Measurements from ENCODE around the gene GYPC. TPM values are rescaled to one million over a fixed set of nuclear protein-coding genes. Genes with fewer than 3 reads are reported as not detected.

The GYPC gene
- total RNA-seq, 4 donors from 2014 or later = 4.1 to 55.7 (median 12.6) TPM

DNA sequence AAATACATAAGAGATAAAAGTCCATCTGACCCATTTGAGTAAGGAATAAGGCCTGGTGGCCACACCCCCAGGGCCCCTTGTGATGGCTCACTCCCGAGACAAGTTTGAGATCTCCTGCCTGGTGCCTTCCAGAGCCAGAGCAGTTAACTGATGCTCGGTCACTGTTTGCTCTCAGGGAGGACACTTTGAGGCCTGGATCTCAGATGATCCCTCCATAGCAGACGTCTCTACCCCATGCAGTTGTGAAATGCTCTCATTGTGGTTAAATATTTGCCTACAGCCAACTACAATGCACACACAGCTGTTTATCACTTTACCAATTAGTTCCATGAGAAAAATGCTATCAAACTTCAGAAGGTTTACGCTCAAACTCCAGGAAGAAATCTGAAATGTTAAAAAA is 12.3 kb downstream of the GYPC start:
- WGBS, 2 donors = 60 to 72% methylated on average over 3 to 4 of the region's 4 CpGs
- H3K9me3 ChIP-seq = no peaks in the 10 kb centered on the region
- DNase-seq = no peak
- TF ChIP-seq, protein P1, sequence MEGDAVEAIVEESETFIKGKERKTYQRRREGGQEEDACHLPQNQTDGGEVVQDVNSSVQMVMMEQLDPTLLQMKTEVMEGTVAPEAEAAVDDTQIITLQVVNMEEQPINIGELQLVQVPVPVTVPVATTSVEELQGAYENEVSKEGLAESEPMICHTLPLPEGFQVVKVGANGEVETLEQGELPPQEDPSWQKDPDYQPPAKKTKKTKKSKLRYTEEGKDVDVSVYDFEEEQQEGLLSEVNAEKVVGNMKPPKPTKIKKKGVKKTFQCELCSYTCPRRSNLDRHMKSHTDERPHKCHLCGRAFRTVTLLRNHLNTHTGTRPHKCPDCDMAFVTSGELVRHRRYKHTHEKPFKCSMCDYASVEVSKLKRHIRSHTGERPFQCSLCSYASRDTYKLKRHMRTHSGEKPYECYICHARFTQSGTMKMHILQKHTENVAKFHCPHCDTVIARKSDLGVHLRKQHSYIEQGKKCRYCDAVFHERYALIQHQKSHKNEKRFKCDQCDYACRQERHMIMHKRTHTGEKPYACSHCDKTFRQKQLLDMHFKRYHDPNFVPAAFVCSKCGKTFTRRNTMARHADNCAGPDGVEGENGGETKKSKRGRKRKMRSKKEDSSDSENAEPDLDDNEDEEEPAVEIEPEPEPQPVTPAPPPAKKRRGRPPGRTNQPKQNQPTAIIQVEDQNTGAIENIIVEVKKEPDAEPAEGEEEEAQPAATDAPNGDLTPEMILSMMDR (IDR thresholded peaks at IDR 0.05) = no peak
- no peak for TF ChIP-seq POLR2A (IDR thresholded peaks at IDR 0.05)
- peaks cover 7 to 56% (median 32%) of the 10 kb centered on the region in 3 donors for H3K4me1 ChIP-seq
- no peaks in the 10 kb centered on the region for H3K27me3 ChIP-seq
- H3K4me3 ChIP-seq = no peak overlapping the region
- H3K36me3 ChIP-seq = peaks cover 0 to 4% (median 0%) of the 10 kb centered on the region in 3 donors
- intact Hi-C loops (cut with DNase I) = no loop called here
- no peak overlapping the region for H3K27ac ChIP-seq

DNA sequence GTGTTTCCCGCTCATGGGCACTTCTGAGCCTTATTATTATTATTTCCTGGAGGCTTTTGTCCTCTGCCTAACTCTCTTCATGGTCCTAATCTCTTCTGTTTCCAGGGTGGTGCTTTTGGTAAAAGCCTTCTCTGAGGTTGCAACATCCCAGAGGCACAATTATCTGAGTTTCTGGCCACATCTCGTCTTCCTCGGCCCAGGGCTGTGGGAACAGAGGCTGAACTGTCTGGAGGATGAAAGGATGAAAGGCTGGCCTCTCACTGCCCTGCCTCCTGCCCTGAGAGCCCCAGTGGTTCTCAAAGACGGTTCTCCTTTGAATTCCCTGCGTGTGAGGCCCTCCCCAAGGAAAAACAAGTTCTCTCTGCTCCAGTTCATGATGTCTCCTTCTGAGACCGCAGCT is 13.8 kb downstream of the GYPC start:
- H3K9me3 ChIP-seq = no peaks in the 10 kb centered on the region
- WGBS, 2 donors = 83 to 100% methylated on average over 1 to 4 of the region's 6 CpGs
- H3K36me3 ChIP-seq = peaks cover 0 to 4% (median 0%) of the 10 kb centered on the region in 3 donors
- no peak overlapping the region for H3K4me3 ChIP-seq
- H3K27ac ChIP-seq = peak overlapping the region in 2 of 4 donors; percentile 42 to 55
- TF ChIP-seq, protein P1 (IDR thresholded peaks at IDR 0.05) = no peak
- TF ChIP-seq POLR2A (IDR thresholded peaks at IDR 0.05) = no peak
- peaks cover 0 to 41% (median 19%) of the 10 kb centered on the region in 3 donors for H3K4me1 ChIP-seq
- no peaks in the 10 kb centered on the region for H3K27me3 ChIP-seq
- DNase-seq = no peak
- intact Hi-C loops (cut with DNase I) = no loop called here

DNA sequence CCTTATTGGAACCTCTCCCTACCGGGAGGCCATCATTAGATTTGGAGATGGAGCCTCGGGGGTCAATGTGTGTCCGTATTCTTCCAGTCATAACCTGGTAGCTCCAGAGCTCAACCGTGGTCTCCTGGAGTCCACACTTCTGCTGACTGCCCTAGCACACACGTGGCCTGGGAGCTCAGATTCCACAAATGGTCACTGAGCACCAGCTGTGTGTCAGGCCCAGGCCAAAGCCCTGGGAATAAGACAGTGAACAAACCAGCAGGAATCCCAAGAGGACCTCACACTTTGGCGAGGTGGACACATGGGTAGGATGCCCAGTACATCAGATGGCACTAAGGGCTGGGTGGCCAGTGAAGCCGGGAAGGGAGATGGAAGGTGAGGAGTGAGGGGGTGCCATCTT is 15.5 kb downstream of the GYPC start:
- Histone ChIP-seq H3K27ac (no peak overlapping the region), H3K9me3 (peaks cover 0 to 5% (median 4%) of the 10 kb centered on the region in 3 donors), H3K27me3 (no peaks in the 10 kb centered on the region), H3K36me3 (peaks cover 0 to 12% (median 0%) of the 10 kb centered on the region in 3 donors), H3K4me1 (peaks cover 0 to 24% (median 6%) of the 10 kb centered on the region in 3 donors), H3K4me3 (no peak overlapping the region)
- intact Hi-C loops (cut with DNase I) = no loop called here
- 86 to 94% methylated on average over 3 to 5 of the region's 7 CpGs for WGBS, 2 donors
- TF ChIP-seq, protein P1 (IDR thresholded peaks at IDR 0.05) = no peak
- no peak for TF ChIP-seq POLR2A (IDR thresholded peaks at IDR 0.05)
- DNase-seq = no peak

DNA sequence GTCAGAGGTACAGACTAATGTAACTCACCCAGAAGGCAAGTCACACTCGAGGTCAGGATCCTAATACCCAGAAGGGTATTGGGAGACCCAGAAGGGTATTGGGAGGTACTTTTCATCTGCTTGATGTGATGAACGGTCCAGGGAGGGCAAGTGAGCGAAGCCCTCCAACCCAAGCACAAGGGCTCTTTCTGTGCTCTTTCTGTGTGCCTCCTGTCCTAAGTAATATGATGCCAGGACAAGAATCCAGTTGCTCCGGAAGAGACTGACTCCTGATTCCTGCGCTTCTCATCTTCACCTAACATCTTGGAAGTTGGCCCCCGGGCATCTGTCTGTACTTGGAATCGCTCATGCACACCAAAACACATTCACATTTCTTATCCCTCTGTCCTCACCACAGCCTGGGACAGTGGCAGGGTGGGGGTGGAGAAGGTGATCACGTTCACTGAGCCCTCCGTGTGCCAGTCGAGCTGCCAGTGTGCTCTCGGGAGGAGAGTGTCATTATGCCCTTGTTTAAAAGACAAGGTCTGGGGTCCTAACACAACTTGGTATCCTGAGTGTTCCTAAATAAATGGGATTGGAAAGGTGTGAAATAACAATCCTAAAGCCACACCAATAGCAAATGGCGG is 17.1 kb downstream of the GYPC start:
- TF ChIP-seq POLR2A (IDR thresholded peaks at IDR 0.05) = no peak
- TF ChIP-seq, protein P1 (IDR thresholded peaks at IDR 0.05) = no peak
- Histone ChIP-seq H3K4me1 (peaks cover 0 to 17% (median 6%) of the 10 kb centered on the region in 3 donors), H3K4me3 (no peak overlapping the region), H3K27me3 (no peaks in the 10 kb centered on the region), H3K27ac (no peak overlapping the region), H3K36me3 (peaks cover 0 to 12% (median 0%) of the 10 kb centered on the region in 3 donors), H3K9me3 (peaks cover 0 to 5% (median 4%) of the 10 kb centered on the region in 3 donors)
- intact Hi-C loops (cut with DNase I) = no loop called here
- WGBS, 2 donors = 85 to 87% methylated on average over 8 to 9 of the region's 12 CpGs
- DNase-seq = no peak

DNA sequence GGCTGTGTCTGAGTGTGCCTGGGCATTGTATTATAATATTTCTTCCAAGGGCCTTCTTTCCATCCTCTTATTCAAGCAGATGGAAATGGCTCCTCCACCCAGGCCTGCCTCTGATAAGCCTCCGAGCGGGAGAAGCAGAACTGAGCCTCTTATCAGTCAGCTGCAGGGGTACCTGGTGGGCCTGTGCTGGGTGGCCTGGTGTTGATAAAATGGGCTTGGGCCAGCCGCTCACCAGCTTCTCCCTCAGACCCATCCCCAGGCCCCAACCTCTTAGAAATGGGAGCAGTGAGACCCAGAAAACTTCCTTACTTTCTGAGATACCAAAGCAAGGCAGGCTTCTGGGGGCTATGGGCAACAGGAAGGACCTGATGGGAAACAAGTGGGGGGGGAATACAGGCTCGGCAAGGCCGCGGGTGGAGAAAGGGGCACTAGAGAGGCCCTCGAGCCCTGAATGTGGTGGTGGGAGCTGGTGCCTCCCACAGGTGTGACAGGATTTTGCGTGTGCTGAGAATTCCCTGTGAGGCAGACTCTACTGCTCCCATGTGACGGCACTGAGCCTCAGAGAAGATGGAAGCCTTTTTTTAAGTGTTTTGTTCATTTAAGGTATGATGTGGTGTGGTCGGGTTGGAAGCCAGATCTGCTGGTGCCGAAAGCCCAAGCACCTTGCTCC is 18.3 kb downstream of the GYPC start:
- intact Hi-C loops (cut with DNase I) = no loop called here

More for the DNA sequence above, 18.3 kb downstream of the GYPC start:
- 84 to 94% methylated on average over 8 to 10 of the region's 11 CpGs for WGBS, 2 donors
- H3K36me3 ChIP-seq = peaks cover 0 to 12% (median 0%) of the 10 kb centered on the region in 3 donors
- no peaks in the 10 kb centered on the region for H3K27me3 ChIP-seq
- H3K4me3 ChIP-seq = no peak overlapping the region
- TF ChIP-seq POLR2A (IDR thresholded peaks at IDR 0.05) = no peak
- TF ChIP-seq, protein P1 (IDR thresholded peaks at IDR 0.05) = no peak
- H3K27ac ChIP-seq = no peak overlapping the region
- H3K4me1 ChIP-seq = peaks cover 0 to 22% (median 6%) of the 10 kb centered on the region in 3 donors
- DNase-seq = no peak
- peaks cover 0 to 5% (median 4%) of the 10 kb centered on the region in 3 donors for H3K9me3 ChIP-seq
